NCI-H82 (cell line): ENCODE data around the gene SORCS3.

Source experiments
- DNase-seq: peaks from one replicate; lab custom pipeline; 2025; lab: John Stamatoyannopoulos, UW

SORCS3 gene

DNA sequence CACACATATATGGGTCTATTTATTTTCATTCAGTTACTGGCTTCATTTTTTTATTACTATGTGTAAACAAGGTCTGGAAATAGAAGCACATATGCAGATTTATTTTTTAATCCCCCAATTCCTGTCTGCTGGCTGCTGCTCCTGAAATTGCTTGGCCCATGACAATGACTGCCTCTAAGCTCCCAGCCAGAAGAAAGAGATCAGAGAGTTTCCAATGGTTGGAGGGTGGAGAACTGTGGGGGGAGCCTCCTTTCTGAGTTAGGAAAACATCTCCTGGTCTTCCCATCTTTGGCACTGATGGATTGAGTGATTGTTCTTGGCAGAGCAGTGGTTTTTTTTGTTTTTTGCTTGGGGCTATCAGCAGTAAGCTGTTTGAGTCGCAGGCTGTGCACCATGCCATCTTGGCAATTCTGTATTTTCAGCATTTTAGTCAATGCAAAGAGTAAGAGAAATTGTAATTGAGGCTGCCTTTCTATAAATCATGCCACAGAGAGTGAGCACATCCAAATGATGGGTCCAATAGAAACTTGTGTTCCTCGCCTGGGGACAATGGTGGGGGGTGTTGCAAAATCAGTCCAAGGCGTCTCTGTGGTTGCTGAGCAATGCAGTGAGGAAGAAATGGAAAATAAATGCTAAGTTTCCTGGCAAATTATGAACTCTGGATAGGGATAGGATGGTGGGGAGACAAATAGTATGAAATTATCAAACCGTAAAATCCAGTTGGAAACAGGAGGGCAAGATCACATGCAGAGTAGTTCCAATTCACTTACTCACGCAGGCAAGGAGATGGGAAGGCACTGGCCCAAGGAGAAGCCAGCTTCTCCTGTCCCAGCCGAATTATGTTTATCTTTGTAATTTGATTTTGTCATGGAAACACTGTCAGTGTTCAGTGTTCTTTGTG, 382.4 kb downstream of the SORCS3 start:
- no peak for DNase-seq

DNA sequence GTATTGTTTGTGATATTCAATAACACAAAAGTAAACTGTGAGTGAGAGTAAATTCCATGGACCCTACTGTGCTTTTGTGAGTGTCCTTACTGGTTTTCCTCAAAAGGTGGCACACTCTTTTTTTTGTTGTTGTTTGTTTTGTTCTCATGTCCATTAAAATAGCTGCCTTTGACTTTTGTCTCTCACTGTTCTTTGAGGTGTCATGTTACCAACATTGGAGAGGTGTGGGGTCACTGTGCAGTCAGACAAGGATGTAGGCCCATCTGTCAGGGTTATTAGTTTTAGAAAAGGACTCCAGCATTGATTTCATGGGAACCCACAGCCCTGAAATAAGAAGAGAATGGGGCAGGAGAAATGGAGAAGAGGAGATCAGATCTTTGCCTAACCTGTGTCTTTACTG, 383.1 kb downstream of the SORCS3 start:
- no peak for DNase-seq

- DNase-seq = no peak
Observed at GRCh38 chr10:105025092-105025491, 384.0 kb downstream of the SORCS3 start.

GRCh38 chr10:105026566-105026965, 385.5 kb downstream of the SORCS3 start:
- no peak for DNase-seq

GRCh38 chr10:105029286-105029685, 388.2 kb downstream of the SORCS3 start:
- DNase-seq = no peak

GRCh38 chr10:105037022-105037421, 395.9 kb downstream of the SORCS3 start:
- no peak for DNase-seq

DNA sequence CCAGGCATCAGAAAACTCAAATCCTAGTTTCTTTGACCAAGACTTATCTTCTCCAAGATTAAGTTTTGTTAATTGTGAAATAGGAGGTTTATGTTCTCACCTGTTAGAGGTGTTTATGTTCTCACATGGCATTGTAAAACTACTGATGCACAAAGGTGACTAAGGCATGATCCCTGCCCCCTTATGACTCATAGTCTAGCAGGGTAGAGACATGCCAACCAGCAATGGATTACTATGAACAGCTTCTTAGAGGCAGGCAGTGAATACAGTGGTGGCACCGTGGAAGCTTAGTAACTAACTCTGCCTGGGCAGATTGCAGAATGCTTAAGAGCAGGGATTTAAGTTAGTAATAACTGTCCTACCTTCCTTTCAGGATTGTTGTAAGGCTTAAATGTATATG, 400.9 kb downstream of the SORCS3 start:
- no peak for DNase-seq

- no peak for DNase-seq
Observed at GRCh38 chr10:105042906-105043552, 401.9 kb downstream of the SORCS3 start.

GRCh38 chr10:105044902-105045301, 403.8 kb downstream of the SORCS3 start:
- DNase-seq = no peak

DNA sequence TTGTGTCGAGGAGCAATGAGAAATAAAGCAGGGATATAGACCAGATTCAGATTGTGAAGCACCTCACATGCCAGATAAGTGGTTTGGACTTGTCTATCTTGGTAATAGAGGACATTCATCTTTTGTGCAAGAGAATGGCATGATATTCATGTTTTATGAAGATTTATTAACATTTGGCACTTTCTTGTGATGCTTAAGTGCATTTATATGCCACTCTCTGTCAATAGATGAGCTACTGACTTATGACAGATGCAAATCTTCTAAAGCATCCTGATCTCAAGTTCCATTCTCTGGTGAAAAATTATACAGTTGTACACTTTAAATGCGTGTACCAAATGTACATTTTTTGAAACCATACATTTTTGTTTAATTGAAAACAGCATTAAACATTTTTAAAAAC, 415.3 kb downstream of the SORCS3 start:
- DNase-seq = no peak

GRCh38 chr10:105062951-105063350, 421.9 kb downstream of the SORCS3 start:
- no peak for DNase-seq

DNA sequence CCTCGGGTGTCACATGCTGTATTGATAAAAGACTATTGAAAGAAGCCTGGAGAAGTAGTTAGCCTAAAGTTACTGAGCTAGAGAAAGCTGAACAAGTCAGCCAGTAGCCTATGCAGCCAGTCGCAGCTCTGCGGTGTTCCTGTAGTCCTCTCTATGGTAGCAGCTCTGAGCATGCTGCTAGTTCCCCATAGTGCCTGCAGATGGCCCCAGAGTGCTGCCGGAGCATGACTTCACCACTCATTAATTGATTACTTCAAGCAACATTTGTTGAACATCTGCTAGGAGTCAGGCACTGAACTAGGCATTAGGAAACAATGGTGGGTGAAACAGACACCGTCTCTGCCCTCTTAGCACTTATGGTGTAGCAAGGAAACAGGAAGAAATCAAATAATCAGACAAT, 422.7 kb downstream of the SORCS3 start:
- DNase-seq = peak; percentile 73

DNA sequence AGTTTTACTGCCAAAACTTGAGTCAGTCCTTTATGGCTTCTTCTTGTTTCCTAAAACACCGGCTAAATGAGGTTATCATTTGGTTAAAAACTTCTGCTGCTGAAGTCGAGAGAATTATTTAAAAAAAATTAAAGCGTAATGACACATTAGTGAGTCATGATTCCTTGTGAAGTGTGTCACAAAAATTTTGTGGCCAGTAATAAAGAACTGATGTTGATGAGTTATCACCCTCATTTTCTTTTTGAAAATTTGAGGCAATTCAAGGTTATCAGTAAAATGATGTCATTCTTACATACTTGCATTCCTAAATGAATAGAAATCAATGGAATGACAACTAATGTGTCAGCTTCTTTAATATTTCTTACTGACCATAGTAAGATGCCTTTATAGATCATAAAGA, 427.4 kb downstream of the SORCS3 start:
- DNase-seq = no peak

GRCh38 chr10:105070249-105070648, 429.2 kb downstream of the SORCS3 start:
- DNase-seq = no peak

DNA sequence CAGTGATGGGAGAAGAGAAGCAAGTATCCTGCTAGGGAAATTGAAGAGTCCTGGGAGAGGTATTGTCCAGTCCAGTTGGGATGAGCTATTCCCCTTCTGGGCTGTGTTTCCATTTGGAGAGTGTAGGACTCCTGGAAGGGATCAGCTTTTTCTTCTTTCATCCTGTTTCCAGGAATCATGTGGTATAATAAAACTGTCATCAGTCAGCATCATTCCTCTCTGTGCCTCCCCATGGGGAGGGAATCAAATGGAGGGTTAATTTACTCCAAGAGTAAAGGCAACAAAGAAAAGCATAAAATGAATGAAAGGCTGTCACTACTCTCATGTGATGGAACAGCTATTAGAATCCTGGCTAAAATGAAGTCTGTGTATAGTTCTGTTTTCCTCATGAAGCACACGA, 429.9 kb downstream of the SORCS3 start:
- DNase-seq = no peak

- DNase-seq = no peak
Observed at GRCh38 chr10:105071980-105072379, 430.9 kb downstream of the SORCS3 start.

DNA sequence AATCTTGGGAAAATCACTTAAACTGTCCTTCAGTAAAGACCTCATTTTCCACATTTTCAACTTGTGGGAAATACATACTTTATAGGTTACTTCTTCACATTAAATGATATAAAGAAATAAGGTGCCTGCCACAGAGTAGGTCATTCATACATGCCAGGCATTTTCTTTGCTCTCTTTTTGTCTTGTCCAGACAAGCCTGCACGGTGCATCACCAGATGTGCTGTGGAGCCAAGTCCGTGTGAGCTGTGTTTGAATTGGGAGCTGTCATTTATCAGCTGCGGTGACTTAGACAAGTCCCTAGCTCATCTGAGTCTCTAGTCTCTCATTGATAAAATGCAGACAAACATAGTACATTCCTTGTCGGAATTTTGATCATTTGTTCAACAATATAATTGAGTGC, 432.9 kb downstream of the SORCS3 start:
- DNase-seq = no peak

- DNase-seq = no peak
Observed at GRCh38 chr10:105075031-105075430, 433.9 kb downstream of the SORCS3 start.

GRCh38 chr10:105085980-105086379, 444.9 kb downstream of the SORCS3 start:
- no peak for DNase-seq

DNA sequence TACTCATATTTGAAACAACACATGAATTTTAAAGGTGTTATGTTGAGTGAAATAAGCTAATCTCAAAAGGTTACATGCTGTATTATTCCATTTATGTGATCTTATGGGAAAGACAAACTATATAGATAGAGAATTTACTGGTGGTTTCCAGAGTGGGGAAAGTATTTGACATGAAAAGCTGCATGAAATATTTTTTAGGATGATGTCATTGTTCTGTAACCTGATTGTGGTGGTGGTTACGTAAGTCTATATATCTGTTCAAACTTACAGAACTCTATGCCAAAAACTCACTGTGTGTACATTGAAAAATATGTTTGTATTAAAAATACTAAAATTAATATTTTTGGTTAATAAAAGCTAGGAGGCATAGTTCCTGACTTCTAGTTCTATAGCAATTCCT, 453.0 kb downstream of the SORCS3 start:
- no peak for DNase-seq

GRCh38 chr10:105096316-105096715, 455.2 kb downstream of the SORCS3 start:
- DNase-seq = no peak

GRCh38 chr10:105102977-105103376, 461.9 kb downstream of the SORCS3 start:
- DNase-seq = no peak

GRCh38 chr10:105104297-105104696, 463.2 kb downstream of the SORCS3 start:
- DNase-seq = no peak

GRCh38 chr10:105109164-105109563, 468.1 kb downstream of the SORCS3 start:
- no peak for DNase-seq
